HepG2 (cell line): ENCODE results near the gene USP17L22. TPM values are rescaled to one million over a fixed set of nuclear protein-coding genes. Genes with fewer than 3 reads are reported as not detected.
"Not testable (repeated sequence)": the region's sequence is repeated elsewhere in the genome, so short reads cannot be mapped to it uniquely, and the experiment has no call there.

Experiments
- ATAC-seq: fragments of 200-7000 bp; cut with Tn5 transposase; 3 replicates; pipeline ENCODE4 v1.9.1; 2020; ENCODE audit warnings: mild to moderate bottlenecking, moderate library complexity
- BruUV-seq: library from RNA; stranded (reverse); fragments of 400-500 nt; replicated peaks from 2 replicates; lab custom pipeline; 2021; lab: Mats Ljungman, UMichigan
- CTCF ChIA-PET: fragments of 300-600 bp; formaldehyde crosslinking; extraction: SDS; loops from one replicate; lab custom pipeline; 2021; ENCODE audit warnings: low total read pairs, inconsistent platforms, low intra/inter-chr PET ratio; lab: Yijun Ruan, JAX
- POLR2A ChIA-PET: fragments of 350-600 bp; sonication (Branson Sonifier 250); formaldehyde crosslinking; loops from one replicate; lab custom pipeline; 2020; ENCODE audit warnings: antibody characterized with exemption, inconsistent platforms; lab: Yijun Ruan, JAX
- DNase-seq: peaks from one replicate; pipeline ENCODE4 v3.0.0-alpha.2; 2015; ENCODE audit warnings: low spot score
- FAIRE-seq: peaks from 3 replicates; lab custom pipeline; 2011; peaks lifted over from hg19 to GRCh38; lab: Jason Lieb, UNC
- H2AFZ ChIP-seq: one replicate; pipeline ENCODE4 v1.6.1; 2011; ENCODE audit warnings: low read length, inconsistent platforms
- H3K27ac ChIP-seq: fragments of 300-600 bp; 3 replicates; pipeline ENCODE4 v1.8.0; 2011; ENCODE audit warnings: mixed run types, mild to moderate bottlenecking, mixed read lengths, low read length, inconsistent platforms; ENCODE audit not compliant: insufficient read depth; ENCODE audit errors: extremely low read length
- H3K27me3 ChIP-seq, 2 experiments: fragments of 200-600 bp in 1 of 2; 2 replicates in 1 of 2; 3 replicates in 1 of 2; pipeline versions ENCODE4 v1.6.0 to v1.8.0; 2011; ENCODE audit warnings: low read length in 2 of 2, mild to moderate bottlenecking in 2 of 2, moderate library complexity in 2 of 2, inconsistent platforms in 1 of 2; ENCODE audit not compliant: insufficient read depth in 2 of 2, control insufficient read depth in 1 of 2
- H3K36me3 ChIP-seq, 2 experiments: fragments of 200-600 bp in 1 of 2; replicated peaks in 1 of 2; 2 replicates in 1 of 2; 3 replicates in 1 of 2; pipeline versions ENCODE4 v1.5.1 to v1.8.0; 2011; ENCODE audit warnings: low read length in 2 of 2, inconsistent platforms in 1 of 2; ENCODE audit not compliant: insufficient read depth in 2 of 2, control insufficient read depth in 1 of 2
- H3K4me1 ChIP-seq: 2 replicates; pipeline ENCODE4 v1.5.1; 2012; ENCODE audit warnings: low read length, inconsistent platforms; ENCODE audit not compliant: insufficient read depth
- H3K4me2 ChIP-seq: 2 replicates; pipeline ENCODE4 v1.6.0; 2011; ENCODE audit warnings: low read depth, low read length, inconsistent platforms
- H3K4me3 ChIP-seq, 3 experiments: fragments of 200-600 bp in 1 of 3; sonication (generic), shearing (Covaris generic) in 1 of 3; replicated peaks in 1 of 3; 2 replicates each; pipeline ENCODE4 v1.5.1; 2011 to 2016; ENCODE audit warnings: low read length in 3 of 3, inconsistent platforms in 2 of 3, low read depth in 2 of 3, mild to moderate bottlenecking in 2 of 3, control low read depth in 1 of 3, mixed read lengths in 1 of 3; ENCODE audit not compliant: insufficient read depth in 1 of 3
- H3K79me2 ChIP-seq: one replicate; pipeline ENCODE4 v1.6.1; 2011; ENCODE audit warnings: low read length, inconsistent platforms; ENCODE audit not compliant: insufficient read depth
- H3K9ac ChIP-seq: 2 replicates; pipeline ENCODE4 v1.6.0; 2011; ENCODE audit warnings: mild to moderate bottlenecking, low read depth, low read length, inconsistent platforms; ENCODE audit not compliant: insufficient read depth
- H3K9me3 ChIP-seq: 2 replicates; pipeline ENCODE4 v1.5.1; 2012; ENCODE audit warnings: mild to moderate bottlenecking, low read length
- H4K20me1 ChIP-seq: 2 replicates; pipeline ENCODE4 v1.6.0; 2011; ENCODE audit warnings: inconsistent platforms, mild to moderate bottlenecking, low read length, moderate library complexity; ENCODE audit not compliant: insufficient read depth
- WGBS: methylation state at CpG from one replicate; pipeline ENCODE4 v1.1.6; 2017; ENCODE audit warnings: low lambda C conversion rate; 5-methylcytosine and 5-hydroxymethylcytosine counted together
- in situ Hi-C: cut with HindIII; loops from 2 replicates; pipeline ENCODE4 v1.10.0; 2017; ENCODE audit warnings: low pct_unique_long_range_greater_than_20kb; ENCODE audit not compliant: extremely low pct_ligation_motif_present
- intact Hi-C: fragments of 100-400 bp; cut with micrococcal nuclease; formaldehyde crosslinking; loops from one replicate; pipeline ENCODE4 v1.10.0; 2022; ENCODE audit not compliant: unreplicated experiment
- polyA plus RNA-seq, 8 experiments: library from polyadenylated mRNA; depleted of rRNA in 3 of 8; stranded (reverse) in 7 of 8; unstranded in 1 of 8; fragments of >200 nt; fragmentation: Illumina TruSeq in 4 of 8; extraction: Trizol in 4 of 8; gene quantifications; 2 replicates each; pipeline versions ENCODE4 v1.2.1 to v1.2.3, GENCODE V29; 2011 to 2016; ENCODE audit warnings: low read depth in 4 of 8, missing spikeins in 1 of 8, mixed read lengths in 1 of 8; ENCODE audit not compliant: insufficient read depth in 1 of 8
- total RNA-seq, 5 experiments: library from RNA; depleted of rRNA; stranded (reverse); fragments of >200 nt; fragmentation: Illumina TruSeq; extraction: Trizol; gene quantifications; 2 replicates each; pipeline ENCODE4 v1.2.3, GENCODE V29; 2016; ENCODE audit warnings: low read depth in 1 of 5

Gene USP17L22
- total and polyA plus RNA-seq, 2 of the 13 experiments (the other 11 are each of a cell fraction or from before 2014, with no cell fraction given), result not detected

DNA sequence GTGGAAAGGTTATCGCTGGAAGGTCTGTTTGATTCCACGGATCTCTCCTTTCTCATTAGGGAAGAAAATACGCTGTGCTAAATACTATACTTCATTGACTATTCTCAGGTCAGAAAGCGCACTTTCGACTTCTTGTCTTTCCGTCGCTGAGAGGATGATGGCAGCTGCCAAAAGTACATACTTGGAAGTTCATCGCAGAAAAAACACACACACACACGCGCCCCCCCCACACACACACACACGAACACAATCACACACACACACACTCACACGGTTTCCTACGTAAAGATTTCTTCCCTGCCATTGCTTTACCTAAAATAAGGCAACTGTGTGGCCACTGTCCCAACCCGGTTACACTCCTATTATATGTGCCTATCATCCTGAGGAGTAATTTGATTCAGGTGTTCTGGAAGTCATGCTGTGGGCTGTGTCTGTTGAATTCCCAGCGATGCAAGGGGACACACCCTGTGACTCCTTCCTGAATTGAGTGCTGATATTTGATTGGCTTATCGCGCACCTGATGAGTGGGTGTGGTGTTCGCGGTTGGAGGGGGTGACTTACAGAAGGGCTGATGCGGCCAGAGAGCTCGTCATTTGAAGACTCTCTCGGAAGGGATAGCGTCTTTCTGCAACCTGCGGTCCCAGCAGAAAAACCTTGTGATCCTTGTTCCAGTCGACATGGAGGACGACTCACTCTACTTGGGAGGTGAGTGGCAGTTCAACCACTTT is 19.3 kb upstream of the USP17L22 start, which contains the start of gene USP17L18:
USP17L18 (plus strand) TSS at position 678 of the 728 bp plus-strand sequence; CDS start at position 678, 0 bp downstream.
- FAIRE-seq, BruUV-seq, in situ Hi-C loops: not testable (repeated sequence)

DNA sequence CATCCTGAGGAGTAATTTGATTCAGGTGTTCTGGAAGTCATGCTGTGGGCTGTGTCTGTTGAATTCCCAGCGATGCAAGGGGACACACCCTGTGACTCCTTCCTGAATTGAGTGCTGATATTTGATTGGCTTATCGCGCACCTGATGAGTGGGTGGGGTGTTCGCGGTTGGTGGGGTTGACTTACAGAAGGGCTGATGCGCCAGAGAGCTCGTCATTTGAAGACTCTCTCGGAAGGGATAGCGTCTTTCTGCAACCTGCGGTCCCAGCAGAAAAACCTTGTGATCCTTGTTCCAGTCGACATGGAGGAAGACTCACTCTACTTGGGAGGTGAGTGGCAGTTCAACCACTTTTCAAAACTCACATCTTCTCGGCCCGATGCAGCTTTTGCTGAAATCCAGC is 14.3 kb upstream of the USP17L22 start, which contains the start of gene USP17L19:
USP17L19 (plus strand) TSS at position 301 of the 400 bp plus-strand sequence; CDS start at position 301, 0 bp downstream.
- FAIRE-seq, H3K9ac ChIP-seq, POLR2A ChIA-PET, intact Hi-C loops, ATAC-seq, H2AFZ ChIP-seq, H3K4me1 ChIP-seq, H3K4me3 ChIP-seq, H3K27ac ChIP-seq, H3K4me2 ChIP-seq, DNase-seq, CTCF ChIA-PET, H4K20me1 ChIP-seq, in situ Hi-C loops, H3K9me3 ChIP-seq, H3K36me3 ChIP-seq, H3K79me2 ChIP-seq, H3K27me3 ChIP-seq, BruUV-seq: not testable (repeated sequence)
- no CpG with 5 or more reads among the region's 13 CpGs for WGBS

More for the DNA sequence above, 19.3 kb upstream of the USP17L22 start, which contains the start of gene USP17L18:
- H3K36me3 ChIP-seq, H3K4me1 ChIP-seq, H3K9ac ChIP-seq, H3K27me3 ChIP-seq, DNase-seq, H4K20me1 ChIP-seq, POLR2A ChIA-PET, H2AFZ ChIP-seq, H3K4me2 ChIP-seq, intact Hi-C loops, CTCF ChIA-PET, H3K9me3 ChIP-seq, H3K27ac ChIP-seq, H3K4me3 ChIP-seq, H3K79me2 ChIP-seq, ATAC-seq: not testable (repeated sequence)
- WGBS, result 49% methylated on average over 22 of the region's 26 CpGs

DNA sequence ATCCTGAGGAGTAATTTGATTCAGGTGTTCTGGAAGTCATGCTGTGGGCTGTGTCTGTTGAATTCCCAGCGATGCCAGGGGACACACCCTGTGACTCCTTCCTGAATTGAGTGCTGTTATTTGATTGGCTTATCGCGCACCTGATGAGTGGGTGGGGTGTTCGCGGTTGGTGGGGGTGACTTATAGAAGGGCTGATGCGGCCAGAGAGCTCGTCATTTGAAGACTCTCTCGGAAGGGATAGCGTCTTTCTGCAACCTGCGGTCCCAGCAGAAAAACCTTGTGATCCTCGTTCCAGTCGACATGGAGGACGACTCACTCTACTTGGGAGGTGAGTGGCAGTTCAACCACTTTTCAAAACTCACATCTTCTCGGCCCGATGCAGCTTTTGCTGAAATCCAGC is 9.6 kb upstream of the USP17L22 start, which contains the start of gene USP17L20:
USP17L20 (plus strand) TSS at position 301 of the 400 bp plus-strand sequence; CDS start at position 301, 0 bp downstream.
- CTCF ChIA-PET, H3K79me2 ChIP-seq, intact Hi-C loops, in situ Hi-C loops, H3K36me3 ChIP-seq, H3K9ac ChIP-seq, ATAC-seq, FAIRE-seq, H3K4me3 ChIP-seq, H3K27me3 ChIP-seq, BruUV-seq, POLR2A ChIA-PET, H3K4me1 ChIP-seq, H3K27ac ChIP-seq, H4K20me1 ChIP-seq, H3K9me3 ChIP-seq, H3K4me2 ChIP-seq, H2AFZ ChIP-seq, DNase-seq: not testable (repeated sequence)
- WGBS, result no CpG with 5 or more reads among the region's 15 CpGs

DNA sequence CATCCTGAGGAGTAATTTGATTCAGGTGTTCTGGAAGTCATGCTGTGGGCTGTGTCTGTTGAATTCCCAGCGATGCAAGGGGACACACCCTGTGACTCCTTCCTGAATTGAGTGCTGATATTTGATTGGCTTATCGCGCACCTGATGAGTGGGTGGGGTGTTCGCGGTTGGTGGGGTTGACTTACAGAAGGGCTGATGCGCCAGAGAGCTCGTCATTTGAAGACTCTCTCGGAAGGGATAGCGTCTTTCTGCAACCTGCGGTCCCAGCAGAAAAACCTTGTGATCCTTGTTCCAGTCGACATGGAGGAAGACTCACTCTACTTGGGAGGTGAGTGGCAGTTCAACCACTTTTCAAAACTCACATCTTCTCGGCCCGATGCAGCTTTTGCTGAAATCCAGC is 4.8 kb upstream of the USP17L22 start, which contains the start of gene USP17L21:
USP17L21 (plus strand) TSS at position 301 of the 400 bp plus-strand sequence; CDS start at position 301, 0 bp downstream.
- H3K79me2 ChIP-seq, H3K27ac ChIP-seq, CTCF ChIA-PET, H3K9ac ChIP-seq, FAIRE-seq, H3K27me3 ChIP-seq, H4K20me1 ChIP-seq, H3K4me1 ChIP-seq, in situ Hi-C loops, POLR2A ChIA-PET, H3K9me3 ChIP-seq, H2AFZ ChIP-seq, intact Hi-C loops, BruUV-seq, DNase-seq, H3K36me3 ChIP-seq, H3K4me3 ChIP-seq, ATAC-seq, H3K4me2 ChIP-seq: not testable (repeated sequence)
- WGBS, result no CpG with 5 or more reads among the region's 13 CpGs
